Inflammatory macrophage (primary cell): Measurements from ENCODE around the gene TNRC6C.

Experiments
- DNase-seq, 2 donors: peaks; one replicate each; pipeline ENCODE4 v3.0.0-alpha.2; 2020 to 2022

The TNRC6C gene

DNA sequence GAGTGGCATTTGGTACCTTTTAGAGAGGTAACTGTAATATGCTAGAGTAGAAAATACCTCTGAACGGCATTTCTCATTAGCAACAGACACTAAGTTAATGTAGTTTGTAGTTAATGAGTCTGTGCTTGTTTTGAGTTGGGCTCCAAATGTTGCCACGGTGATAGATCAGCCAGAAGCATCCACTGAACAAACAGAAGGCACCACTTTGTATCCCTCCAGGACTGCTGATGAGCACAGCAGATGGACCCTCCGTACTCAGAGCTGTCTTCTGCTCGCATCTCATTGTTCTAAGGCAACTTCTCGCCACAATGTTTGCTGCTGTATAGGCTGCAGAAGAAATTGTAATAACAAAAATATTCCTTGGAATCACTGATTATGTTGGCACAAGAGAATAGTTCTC, 56.1 kb downstream of the TNRC6C start:
- no peak for DNase-seq

DNA sequence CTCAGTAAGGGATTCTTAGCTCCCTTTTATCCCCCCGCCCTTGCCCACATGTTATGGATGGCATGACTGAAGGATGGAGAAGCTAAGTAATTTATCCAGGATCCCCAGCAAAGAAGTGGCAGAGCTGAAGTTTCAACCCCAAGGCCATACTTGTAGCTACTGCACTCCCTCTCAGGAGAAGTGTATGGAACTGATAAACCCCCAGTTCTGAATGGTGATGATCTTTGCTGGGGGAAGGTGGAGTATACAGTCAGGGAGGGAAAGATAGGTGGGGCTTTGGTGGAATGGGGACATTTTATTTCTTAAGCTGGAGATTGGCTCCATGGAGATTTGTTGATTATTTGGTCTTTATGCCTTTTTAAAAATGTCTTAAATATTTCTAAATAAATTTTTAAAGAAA, 58.3 kb downstream of the TNRC6C start:
- DNase-seq: no peak

DNA sequence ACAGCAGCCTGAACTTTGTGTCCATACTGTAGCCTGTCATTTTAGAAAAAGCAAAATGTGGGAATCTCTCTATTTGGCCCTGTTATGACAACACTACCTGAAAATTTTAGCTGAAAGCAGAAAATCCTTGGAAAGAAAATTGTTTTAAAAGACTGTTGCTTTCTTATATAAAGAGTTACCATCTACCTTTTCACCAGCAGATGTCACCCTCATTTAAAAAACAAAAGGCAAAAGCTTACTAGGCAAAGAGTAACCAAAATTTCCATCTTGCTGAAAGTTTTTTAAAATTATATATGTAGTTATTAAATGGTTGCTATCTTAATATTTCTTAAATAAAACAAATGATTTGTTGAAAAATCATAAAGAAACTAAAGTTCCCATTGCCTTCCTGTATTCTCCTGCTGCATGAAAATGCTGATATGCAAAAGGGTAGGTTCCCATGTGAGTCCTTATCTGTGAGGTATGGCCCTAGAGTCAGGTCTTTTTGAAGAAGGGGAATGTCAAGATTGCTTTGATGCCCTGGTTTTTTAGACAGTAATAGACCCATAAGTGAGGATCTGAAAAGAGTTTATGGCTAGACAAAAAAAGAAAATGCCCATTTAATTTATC, 61.0 kb downstream of the TNRC6C start:
- DNase-seq: peak; percentile 12 to 33

DNA sequence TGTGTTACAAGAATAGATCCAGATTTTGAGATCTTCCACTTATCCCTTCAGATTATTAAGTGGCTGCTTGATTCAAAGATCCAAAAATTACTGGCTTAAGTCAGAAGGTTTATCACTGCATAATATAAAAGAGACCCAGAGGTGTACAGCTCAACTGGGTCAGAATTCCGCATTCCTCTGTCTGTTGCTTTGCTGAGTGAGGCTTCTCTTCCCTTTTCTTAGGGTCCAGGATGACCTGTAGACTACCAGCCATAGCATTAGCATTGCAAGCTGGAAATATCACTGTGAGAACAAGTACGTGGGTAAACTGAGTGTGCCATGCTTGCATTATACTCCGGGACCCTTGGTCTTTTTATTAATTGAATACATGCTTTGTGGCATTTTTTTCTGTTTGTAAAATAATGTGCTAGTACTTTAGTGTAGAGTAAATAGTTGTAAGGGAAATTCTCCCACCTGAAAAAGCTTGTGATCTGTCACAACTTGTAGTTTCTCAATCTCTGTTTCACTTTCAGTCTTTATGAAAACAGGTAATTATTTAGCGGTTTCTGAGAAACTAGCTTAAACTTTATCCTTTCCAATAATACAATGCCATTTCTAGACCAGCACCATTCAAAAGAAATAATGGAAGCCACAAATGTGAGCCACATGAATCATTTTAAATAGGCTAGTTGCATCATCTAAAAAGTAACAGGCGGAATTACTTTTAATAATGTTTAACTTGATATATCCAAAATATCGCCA, 61.6 kb downstream of the TNRC6C start:
- no peak for DNase-seq

DNA sequence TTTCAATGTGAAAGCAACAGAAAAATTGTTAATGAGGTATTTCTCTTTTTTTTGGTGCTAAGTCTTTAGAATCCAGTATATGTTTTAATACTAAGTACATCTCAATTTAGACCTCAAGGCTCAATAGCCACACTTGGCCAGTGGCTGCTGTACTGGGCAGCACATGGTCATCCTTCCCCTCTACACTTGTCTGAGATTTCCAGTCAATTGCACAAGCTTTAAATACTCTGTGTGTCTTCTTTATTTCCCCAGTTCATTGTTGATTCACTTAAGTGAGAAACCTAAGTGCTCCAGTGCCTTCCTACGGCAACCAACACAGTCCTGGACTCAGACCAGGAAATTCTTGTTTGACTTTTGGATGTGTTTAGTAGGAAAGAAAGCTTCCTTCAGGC, 62.2 kb downstream of the TNRC6C start:
- peak in 1 of 2 donors; percentile 9 for DNase-seq

DNA sequence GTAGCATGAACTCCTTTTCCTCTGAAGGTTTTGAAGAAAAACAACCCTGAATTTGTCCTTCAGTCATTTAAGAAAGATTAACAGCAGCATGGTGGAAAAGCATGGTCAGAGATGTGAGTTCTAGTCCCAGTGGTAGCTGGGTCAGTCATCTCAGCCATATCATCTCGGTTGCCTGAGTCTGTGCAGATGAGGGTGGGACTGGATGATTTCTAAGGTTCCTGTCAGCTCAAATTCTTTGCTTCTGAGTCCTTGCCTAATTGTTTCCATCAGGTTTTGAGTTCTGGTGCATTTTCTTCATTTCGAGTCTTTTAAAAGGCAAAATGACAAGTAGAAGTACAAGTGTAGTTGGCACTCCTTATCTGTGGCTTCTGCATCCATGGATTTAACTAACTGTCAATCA, 63.9 kb downstream of the TNRC6C start:
- no peak for DNase-seq

DNA sequence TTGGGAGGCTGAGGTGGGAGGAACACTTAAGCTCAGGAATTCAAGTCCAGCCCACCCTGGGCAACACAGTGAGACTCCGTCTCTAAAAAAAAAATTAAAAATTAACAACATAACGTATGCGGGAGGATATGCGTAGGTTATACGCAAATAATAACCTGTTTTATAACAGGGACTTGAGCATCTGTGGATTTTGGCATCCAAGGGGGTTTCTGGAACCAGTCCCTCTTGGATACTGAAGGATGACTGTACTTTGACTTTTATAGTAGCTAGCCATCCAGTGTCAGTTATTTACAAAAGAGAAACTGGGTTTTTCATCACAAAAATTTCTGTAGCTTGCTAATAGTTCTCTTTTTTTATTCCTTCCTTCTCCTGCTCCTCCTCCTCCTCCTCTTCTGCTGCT, 64.5 kb downstream of the TNRC6C start:
- DNase-seq: no peak

DNA sequence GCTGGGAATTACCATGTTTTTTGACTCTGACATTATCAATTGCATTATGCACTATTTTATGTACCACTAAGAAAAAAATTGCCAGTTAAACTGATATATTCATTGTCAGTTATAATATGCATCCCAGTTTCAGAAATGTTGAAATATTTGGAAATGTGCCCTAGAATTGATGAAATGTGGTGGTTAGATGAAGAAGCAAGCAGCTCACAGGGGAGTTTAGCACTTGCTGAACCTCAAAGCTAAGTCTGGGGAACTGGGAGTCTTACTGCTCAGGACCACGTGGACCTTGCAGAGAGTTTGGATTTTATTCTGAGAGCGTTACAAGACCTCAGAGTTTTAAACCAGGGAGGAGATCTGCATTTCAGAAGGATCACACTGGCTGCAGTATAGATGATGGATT, 67.9 kb downstream of the TNRC6C start:
- peak; percentile 18 to 38 for DNase-seq

DNA sequence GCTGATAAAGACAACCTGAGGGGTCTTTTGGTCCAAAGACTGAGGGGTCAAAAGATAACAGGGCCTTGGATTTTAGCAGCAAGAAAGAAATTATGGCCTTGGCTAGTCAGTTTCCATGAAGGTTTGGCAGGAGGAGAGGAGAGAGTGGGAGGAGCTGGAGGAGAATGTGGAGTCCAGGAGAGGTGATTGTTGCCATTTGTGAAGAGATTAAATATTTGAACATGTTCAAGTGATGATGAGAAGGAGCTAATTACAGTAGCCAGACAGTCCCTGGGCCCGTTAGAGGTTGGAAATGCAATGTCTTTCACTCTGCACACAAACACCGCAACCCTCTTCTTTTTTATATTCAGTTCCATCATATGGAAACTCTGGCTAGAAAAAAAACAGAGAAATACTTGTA, 68.6 kb downstream of the TNRC6C start:
- no peak for DNase-seq

DNA sequence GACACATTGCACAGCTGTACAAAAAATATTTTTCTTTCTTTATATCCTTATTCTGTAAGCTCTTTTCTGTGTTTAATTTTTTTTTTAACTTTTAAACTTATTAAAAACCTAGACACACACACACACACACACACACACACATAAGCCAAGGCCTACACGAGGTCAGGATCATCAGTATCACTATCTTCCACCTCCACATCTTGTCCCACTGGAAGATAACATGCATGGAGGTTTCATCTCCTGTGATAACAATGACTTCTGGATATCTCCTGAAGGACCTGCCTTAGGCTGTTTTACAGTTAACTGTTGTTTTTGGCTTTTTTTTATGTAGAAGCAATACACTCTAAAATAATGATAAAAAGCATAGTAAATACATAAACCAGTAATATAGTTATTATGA, 71.2 kb downstream of the TNRC6C start:
- no peak for DNase-seq

DNA sequence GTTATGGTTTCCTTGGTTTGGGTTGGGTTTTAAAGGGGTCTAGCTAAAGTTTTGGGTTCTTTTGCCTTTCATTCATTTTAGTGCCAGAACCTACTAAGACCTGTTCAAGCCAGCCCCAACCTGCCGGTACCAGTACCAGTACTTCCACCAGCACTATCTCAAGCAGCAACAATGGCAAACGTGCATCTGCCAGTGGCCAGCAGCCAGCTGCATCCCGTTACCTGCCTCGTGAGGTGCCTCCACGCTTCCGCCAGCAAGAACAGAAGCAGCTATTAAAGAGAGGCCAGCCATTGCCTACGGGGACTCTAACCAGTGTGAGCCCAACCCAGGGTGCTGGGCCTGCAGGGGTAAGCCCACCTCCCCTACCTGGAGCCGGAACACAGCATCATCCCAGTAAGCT, 72.9 kb downstream of the TNRC6C start:
- DNase-seq: no peak

DNA sequence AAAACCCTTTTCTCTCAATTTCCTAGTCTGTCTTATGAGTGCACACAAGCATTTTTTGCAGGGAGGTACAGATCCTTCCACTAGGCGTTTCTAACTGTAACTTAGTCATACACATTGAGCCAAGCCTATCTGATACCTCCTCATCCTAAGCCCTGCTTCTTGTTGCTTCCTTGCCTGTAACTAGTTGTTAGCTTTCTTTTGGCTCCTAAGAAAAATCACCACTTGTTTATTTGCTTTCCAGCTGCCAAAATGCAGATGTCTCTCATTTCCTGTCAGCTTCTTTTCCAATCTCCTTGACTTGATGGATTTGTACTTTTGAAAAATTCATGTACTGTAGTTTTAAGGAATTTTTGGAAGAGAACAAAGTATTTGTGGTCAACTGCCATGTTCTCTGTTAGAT, 73.7 kb downstream of the TNRC6C start:
- DNase-seq: no peak

DNA sequence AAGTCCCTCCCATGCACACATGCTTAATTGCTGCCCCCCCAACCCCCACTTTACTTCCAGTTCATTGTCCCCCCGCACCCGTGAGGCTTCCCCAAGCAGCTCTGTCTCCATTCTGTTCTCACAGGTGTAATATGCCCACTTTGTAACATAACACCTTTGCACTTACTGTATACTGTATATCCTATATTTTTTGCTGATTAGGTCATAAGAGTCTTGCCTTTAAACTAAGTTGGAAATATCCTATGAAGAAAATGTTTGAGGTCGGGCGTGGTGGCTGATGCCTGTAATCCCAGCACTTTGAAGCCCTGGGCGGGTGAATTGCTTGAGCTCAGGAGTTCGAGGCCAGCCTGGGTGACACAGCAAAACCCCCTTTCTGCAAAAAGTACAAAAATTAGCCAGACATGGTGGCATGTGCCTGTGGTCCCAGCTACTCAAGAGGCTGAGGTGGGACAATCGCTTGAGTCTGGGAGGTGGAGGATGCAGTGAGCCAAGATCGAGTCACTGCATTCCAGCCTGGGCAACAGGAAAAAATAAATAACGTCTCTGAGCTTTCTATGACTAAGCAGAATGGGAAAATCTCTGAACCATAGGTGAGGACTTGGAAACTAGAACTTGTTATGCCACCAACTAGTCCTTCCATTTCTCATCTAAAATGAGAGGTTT, 76.1 kb downstream of the TNRC6C start:
- DNase-seq: no peak

DNA sequence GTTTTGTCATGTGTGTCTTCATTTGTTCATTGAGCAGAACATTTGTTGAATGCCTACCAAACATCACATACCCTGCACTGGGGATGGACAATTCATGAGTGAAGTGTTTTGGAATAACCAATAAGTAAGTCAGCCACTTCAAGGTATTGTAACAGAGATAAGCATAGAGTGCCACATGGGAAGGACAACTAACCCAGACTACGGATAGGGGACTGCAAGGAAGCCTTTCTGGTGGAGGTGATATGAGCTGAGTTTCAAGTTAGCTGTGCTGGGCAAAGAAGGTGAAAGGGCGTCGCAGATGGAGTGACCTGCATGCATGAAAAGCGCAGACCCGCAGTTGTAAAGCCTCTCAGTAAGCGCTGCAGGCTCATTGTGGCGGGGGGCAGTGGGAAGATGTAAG, 78.8 kb downstream of the TNRC6C start:
- no peak for DNase-seq

DNA sequence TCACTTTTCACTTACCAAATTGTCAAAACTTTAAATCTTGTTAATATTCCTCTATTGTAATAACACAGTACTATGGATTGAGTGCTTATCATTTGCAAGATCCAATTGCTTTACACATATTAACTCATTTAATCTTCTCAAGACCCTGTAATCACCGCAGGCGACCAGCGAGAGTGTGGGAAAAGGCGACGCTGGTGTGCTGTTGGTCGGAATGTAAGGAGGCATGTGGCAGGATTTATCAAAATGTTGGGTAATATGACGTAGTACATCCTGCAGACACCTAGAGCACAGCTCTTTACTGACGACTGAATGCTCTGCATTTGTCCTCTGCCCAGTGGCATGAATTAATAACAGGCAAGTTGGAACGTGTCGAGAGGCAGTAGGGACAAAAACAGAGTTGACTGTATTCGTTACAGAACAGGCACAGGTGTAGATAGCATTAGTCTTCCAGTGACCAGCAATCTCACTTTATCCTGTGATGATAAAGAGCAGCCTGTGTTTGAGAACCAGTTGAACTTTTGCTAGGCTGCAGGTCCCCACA, 80.3 kb downstream of the TNRC6C start:
- no peak for DNase-seq

DNA sequence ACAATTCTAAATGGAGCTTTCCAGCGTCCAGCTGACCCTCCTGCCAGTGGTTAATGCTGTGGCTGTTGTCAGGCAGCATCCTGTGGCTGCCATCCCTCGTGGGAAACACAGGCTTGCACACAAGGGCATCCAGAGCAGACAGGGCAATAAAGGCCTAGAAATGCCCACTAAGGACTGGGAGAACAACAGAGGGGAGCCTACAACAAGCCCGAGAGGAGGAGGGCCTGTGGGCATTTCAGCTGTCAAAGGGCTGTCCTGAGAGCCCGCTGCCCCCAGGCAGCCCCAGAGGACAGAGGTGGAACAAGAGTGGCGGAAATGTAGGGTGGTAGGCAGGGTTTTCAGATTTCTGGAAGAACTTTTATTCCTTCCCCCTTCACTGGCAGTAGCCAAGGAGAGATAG, 81.1 kb downstream of the TNRC6C start:
- DNase-seq: no peak

DNA sequence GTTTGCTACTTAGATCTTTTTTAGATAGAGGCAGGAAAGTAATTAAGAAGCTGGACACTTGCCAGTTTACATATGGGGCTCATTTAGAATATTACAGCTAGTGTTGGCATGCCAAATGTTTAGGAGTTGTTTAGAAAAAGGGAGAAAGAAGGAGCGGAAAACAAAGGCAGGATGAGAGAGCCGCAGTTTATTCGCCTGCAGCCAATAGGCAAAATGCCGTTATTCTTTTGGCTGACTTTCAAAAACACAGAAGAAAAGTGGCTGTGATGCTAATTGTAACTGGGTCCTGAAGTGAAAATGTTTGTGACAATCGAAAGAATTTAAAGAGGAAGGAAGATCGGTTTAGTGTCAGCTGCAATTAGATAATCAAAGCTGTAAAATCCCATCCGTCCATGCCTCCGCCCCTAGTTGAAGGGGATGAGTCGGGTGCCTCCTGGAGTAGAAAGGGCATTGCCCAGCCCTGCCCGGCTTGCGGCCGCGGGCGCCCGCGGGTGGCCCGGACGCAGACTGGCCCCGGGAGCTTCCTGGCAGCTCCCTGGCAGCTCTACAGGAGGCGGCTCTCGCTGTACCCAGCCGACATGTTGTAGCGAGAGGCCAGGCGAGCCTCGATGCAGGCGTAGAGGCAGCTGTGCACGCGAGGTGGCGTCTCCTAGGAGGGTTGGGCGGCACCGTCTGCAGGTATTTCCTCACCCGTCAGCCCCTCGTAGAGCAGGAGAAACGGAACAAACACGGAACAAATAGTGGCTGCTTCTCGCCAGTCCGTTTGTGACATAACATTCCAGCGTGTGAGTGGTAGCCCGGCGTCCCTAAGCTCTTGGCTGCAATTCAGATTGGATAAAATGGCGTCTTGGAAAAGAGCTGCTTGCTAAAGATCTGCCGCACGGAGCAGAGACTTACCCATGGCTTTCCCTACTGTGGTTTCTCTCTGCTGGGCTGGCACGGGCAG, 82.2 kb downstream of the TNRC6C start:
- peak; percentile 32 to 38 for DNase-seq

DNA sequence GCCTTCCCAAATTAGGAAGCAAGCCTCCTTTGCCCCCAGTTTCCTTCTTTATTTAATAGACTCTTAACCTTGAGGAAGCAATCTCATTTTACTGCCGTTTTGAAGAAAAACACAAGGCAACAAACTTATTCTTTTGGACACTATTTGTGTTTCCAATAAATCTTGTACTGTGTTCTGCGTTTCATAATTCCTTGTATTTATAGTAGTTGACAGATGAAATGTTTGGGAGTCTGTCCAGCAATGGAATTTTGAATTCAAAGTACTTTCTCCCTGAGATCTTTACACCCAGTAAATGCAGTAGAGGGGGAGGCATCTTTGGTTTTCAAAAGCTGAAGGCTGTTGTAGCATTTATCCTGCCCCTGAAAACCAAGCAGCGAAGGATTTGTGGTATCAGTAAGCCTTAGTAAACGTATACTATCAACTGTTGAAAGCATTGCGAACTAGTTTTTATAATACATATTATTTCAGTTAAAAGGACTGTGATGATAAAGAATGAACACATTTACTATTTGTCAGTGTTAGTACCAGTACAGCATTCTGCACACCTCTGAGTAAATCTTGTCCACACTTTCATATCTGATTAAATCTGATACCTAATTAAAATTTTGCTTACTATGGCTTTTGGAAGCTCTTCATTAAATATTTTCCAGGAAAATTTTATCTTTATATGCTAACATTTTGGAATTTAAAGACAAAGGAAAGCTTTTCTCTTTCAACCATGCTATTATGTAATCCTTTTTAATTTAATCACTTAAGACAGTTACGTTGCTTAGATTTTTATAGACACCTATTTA, 83.1 kb downstream of the TNRC6C start:
- no peak for DNase-seq

DNA sequence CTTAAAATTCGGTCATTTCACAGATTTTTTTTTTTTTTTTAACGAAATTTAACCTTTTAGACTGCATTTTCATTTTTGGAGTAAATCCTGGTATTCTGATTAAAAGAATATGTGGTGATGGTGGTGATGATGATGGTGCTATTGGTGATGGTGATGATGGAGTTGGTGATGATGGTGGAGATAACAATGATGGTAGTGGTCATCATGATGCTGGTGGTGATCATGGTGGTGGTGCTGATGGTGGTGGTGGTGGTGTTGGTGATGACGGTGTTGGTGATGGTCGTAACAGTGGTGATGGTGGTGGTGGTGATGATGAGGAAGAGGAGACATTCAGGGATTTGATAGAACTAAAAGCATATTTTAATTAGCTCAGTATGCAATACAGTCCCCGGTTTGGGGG, 84.0 kb downstream of the TNRC6C start:
- DNase-seq: no peak

DNA sequence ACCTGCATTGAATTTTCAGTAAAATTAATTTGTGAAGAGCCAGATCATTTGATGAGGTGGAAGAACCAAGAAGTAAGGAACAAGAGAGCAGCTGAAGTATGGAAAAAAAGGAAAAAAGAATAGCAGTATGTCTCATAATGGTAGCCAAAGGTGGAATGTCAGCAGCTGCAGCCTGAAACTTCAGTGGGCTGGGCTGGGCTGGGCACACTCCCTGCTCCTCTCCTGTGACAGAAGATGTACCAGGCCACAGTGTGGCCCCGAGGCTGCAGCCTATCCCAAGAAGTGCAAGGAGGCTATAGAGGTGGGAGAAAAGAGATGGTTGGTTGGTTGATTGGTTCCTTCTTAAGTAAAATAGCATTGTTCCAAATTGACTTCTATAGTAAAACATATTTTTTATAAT, 84.5 kb downstream of the TNRC6C start:
- DNase-seq: no peak

DNA sequence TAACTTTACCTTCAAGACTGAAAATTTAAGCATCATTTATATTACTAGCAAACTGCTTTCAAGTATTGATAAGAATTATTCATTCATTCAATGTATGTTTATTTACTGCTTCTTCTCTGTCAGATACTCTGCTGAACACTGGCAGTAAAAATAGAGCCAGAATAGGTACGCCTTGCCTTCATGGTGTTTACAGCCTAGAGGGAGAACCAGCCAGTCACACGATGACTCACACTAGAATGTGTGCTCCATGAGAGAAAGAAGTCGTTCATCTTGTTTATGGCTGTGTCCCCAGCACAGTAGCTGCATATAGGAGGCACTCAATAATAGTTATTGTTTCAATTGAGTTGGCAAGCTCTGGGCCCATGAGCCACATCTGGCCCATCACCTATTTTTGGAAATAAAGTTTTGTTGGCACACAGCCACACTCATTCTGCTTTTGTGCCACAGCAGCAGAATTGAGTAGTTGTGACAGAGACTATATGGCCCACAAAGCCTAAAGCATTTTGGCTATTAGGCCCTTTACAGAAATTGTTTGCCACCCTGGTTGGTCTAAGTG, 85.9 kb downstream of the TNRC6C start:
- no peak for DNase-seq

DNA sequence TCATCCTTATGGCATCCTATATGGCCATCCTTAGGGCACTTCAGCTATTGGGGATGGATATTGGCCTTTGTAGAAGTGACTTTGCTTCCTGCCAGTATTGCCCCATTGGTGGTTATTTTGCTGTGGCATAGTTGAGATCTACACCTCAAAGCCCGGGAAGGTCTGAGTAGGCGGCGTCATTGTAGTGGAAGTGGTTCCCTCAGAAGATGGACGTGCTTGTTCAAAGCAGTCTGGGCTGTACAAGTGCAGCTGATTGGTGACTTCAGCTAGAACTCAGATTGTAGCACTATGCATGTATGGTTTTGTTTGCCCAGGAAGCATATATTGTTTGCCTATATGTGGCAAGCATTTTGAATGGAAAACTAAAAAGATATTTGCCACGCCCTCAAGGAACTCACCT, 86.8 kb downstream of the TNRC6C start:
- DNase-seq: no peak
